T-helper 2 cell treated with Interferon-gamma antibody and Interleukin-4, amounts not matched to agents 5 μg/mL and 100 μg/mL, for 36 hours (primary cell): ENCODE measurements around the gene PRR15.

Experiments
- DNase-seq: peaks from one replicate; pipeline ENCODE4 v3.0.0; 2021; ENCODE audit warnings: low spot score
- H3K27ac Mint-ChIP-seq: one replicate; pipeline ENCODE4 v1.8.0; 2021; ENCODE audit warnings: mild to moderate bottlenecking, mixed read lengths
- H3K27me3 Mint-ChIP-seq: one replicate; pipeline ENCODE4 v1.8.0; 2021; ENCODE audit warnings: low read depth, mixed read lengths
- H3K36me3 Mint-ChIP-seq: one replicate; pipeline ENCODE4 v1.8.0; 2021; ENCODE audit warnings: low read depth, mixed read lengths
- H3K4me1 Mint-ChIP-seq: one replicate; pipeline ENCODE4 v1.8.0; 2021; ENCODE audit warnings: low read depth, mixed read lengths
- H3K4me3 Mint-ChIP-seq: one replicate; pipeline ENCODE4 v1.8.0; 2022; ENCODE audit warnings: mild to moderate bottlenecking, moderate library complexity, mixed read lengths
- H3K9me3 Mint-ChIP-seq: one replicate; pipeline ENCODE4 v1.8.0; 2021; ENCODE audit warnings: mixed read lengths

Gene PRR15

GRCh38 chr7:29609162-29610037, 45.8 kb downstream of the PRR15 start:
- no peak overlapping the region for H3K4me3 Mint-ChIP-seq
- peaks cover 4% of the 10 kb centered on the region for H3K27me3 Mint-ChIP-seq
- H3K27ac Mint-ChIP-seq = no peak overlapping the region
- no peaks in the 10 kb centered on the region for H3K36me3 Mint-ChIP-seq
- DNase-seq = no peak
- no peaks in the 10 kb centered on the region for H3K9me3 Mint-ChIP-seq
- H3K4me1 Mint-ChIP-seq = no peaks in the 10 kb centered on the region

GRCh38 chr7:29610086-29610485, 46.5 kb downstream of the PRR15 start:
- no peaks in the 10 kb centered on the region for H3K36me3 Mint-ChIP-seq
- no peaks in the 10 kb centered on the region for H3K4me1 Mint-ChIP-seq
- no peak overlapping the region for H3K4me3 Mint-ChIP-seq
- H3K27me3 Mint-ChIP-seq = peaks cover 4% of the 10 kb centered on the region
- no peaks in the 10 kb centered on the region for H3K9me3 Mint-ChIP-seq
- no peak for DNase-seq
- no peak overlapping the region for H3K27ac Mint-ChIP-seq

- H3K36me3 Mint-ChIP-seq = no peaks in the 10 kb centered on the region
- H3K4me3 Mint-ChIP-seq = no peak overlapping the region
- H3K9me3 Mint-ChIP-seq = no peaks in the 10 kb centered on the region
- no peak for DNase-seq
- peaks cover 4% of the 10 kb centered on the region for H3K27me3 Mint-ChIP-seq
- H3K4me1 Mint-ChIP-seq = no peaks in the 10 kb centered on the region
- H3K27ac Mint-ChIP-seq = no peak overlapping the region
Observed at GRCh38 chr7:29611941-29612544, 48.4 kb downstream of the PRR15 start.

- no peak overlapping the region for H3K4me3 Mint-ChIP-seq
- H3K27me3 Mint-ChIP-seq = peaks cover 4% of the 10 kb centered on the region
- no peak for DNase-seq
- no peaks in the 10 kb centered on the region for H3K36me3 Mint-ChIP-seq
- H3K4me1 Mint-ChIP-seq = no peaks in the 10 kb centered on the region
- H3K9me3 Mint-ChIP-seq = no peaks in the 10 kb centered on the region
- H3K27ac Mint-ChIP-seq = no peak overlapping the region
Observed at GRCh38 chr7:29612596-29612995, 49.0 kb downstream of the PRR15 start.

- no peaks in the 10 kb centered on the region for H3K4me1 Mint-ChIP-seq
Observed at GRCh38 chr7:29613100-29613499, 49.5 kb downstream of the PRR15 start.

GRCh38 chr7:29614229-29614628, 50.6 kb downstream of the PRR15 start:
- Mint-ChIP-seq H3K4me3 (no peak overlapping the region), H3K36me3 (no peaks in the 10 kb centered on the region), H3K9me3 (no peaks in the 10 kb centered on the region), H3K27me3 (peaks cover 8% of the 10 kb centered on the region), H3K4me1 (no peaks in the 10 kb centered on the region), H3K27ac (no peak overlapping the region)
- DNase-seq = no peak

More at GRCh38 chr7:29613100-29613499, 49.5 kb downstream of the PRR15 start:
- Mint-ChIP-seq H3K36me3 (no peaks in the 10 kb centered on the region), H3K9me3 (no peaks in the 10 kb centered on the region), H3K27me3 (peaks cover 4% of the 10 kb centered on the region), H3K27ac (no peak overlapping the region), H3K4me3 (no peak overlapping the region)
- no peak for DNase-seq
